ENCODE data around the gene EVC2.
"Not testable (repeated sequence)": the region's sequence is repeated elsewhere in the genome, so short reads cannot be mapped to it uniquely, and the experiment has no call there.

The EVC2 gene

GRCh38 chr4:5738061-5738460, 29.7 kb upstream of the EVC2 start:
- DNase-seq, result no peak

- DNase-seq, result no peak
Observed at GRCh38 chr4:5735463-5735862, 27.1 kb upstream of the EVC2 start.

- no peak for DNase-seq
Observed at GRCh38 chr4:5734853-5735252, 26.5 kb upstream of the EVC2 start.

- no peak for DNase-seq
Observed at GRCh38 chr4:5732158-5732557, 23.8 kb upstream of the EVC2 start.

GRCh38 chr4:5730993-5731990, 22.9 kb upstream of the EVC2 start:
- no peak for DNase-seq

- DNase-seq, result no peak
Observed at GRCh38 chr4:5730436-5730835, 22.1 kb upstream of the EVC2 start.

GRCh38 chr4:5728412-5728811, 20.1 kb upstream of the EVC2 start:
- not testable (repeated sequence) for DNase-seq

- no peak for DNase-seq
Observed at GRCh38 chr4:5724377-5724776, 16.0 kb upstream of the EVC2 start.

GRCh38 chr4:5722328-5722727, 14.0 kb upstream of the EVC2 start:
- no peak for DNase-seq

GRCh38 chr4:5721923-5722322, 13.6 kb upstream of the EVC2 start:
- DNase-seq, result no peak

GRCh38 chr4:5720980-5721379, 12.6 kb upstream of the EVC2 start:
- no peak for DNase-seq

GRCh38 chr4:5720157-5720850, 11.9 kb upstream of the EVC2 start:
- no peak for DNase-seq

- DNase-seq, result no peak
Observed at GRCh38 chr4:5719350-5720055, 11.1 kb upstream of the EVC2 start.

- DNase-seq, result no peak
Observed at GRCh38 chr4:5718411-5718810, 10.1 kb upstream of the EVC2 start.

GRCh38 chr4:5717449-5718158, 9.2 kb upstream of the EVC2 start:
- DNase-seq, result no peak

GRCh38 chr4:5716391-5716790, 8.0 kb upstream of the EVC2 start:
- no peak for DNase-seq

GRCh38 chr4:5715357-5715756, 7.0 kb upstream of the EVC2 start:
- DNase-seq, result no peak

- DNase-seq, result no peak
Observed at GRCh38 chr4:5713861-5714260, 5.5 kb upstream of the EVC2 start.

GRCh38 chr4:5712931-5713330, 4.6 kb upstream of the EVC2 start:
- DNase-seq, result no peak

- DNase-seq, result no peak
Observed at GRCh38 chr4:5712517-5712916, 4.2 kb upstream of the EVC2 start.

GRCh38 chr4:5711479-5712184, 3.3 kb upstream of the EVC2 start:
- no peak for DNase-seq

GRCh38 chr4:5710961-5711478, 2.7 kb upstream of the EVC2 start, which contains the start of gene EVC:
Gene EVC (plus strand): TSS chr4:5711201. CDS start chr4:5711381, 180 bp downstream.
- DNase-seq, result no peak

Data from DMS79 (cell line).